GM21786 (cell line): ENCODE results near the gene REM2.
"Not testable (repeated sequence)": the region's sequence is repeated elsewhere in the genome, so short reads cannot be mapped to it uniquely, and the experiment has no call there.

ENCODE experiments used
- ATAC-seq: cut with Tn5 transposase; IDR thresholded peaks from one replicate; pipeline ENCODE4 v1.9.1; 2021; ENCODE audit not compliant: unreplicated experiment

The REM2 gene

GRCh38 chr14:22893706-22894105 lies 10.7 kb downstream of the REM2 start:
- ATAC-seq: no peak

GRCh38 chr14:22895402-22895801 lies 12.4 kb downstream of the REM2 start:
- no peak for ATAC-seq

GRCh38 chr14:22896356-22896755 lies 13.3 kb downstream of the REM2 start:
- ATAC-seq: no peak

GRCh38 chr14:22896760-22897159 lies 13.7 kb downstream of the REM2 start:
- ATAC-seq: no peak

- ATAC-seq: no peak
Observed at GRCh38 chr14:22897357-22897756, 14.3 kb downstream of the REM2 start.

GRCh38 chr14:22898302-22899090 lies 15.5 kb downstream of the REM2 start:
- ATAC-seq: no peak

- no peak for ATAC-seq
Observed at GRCh38 chr14:22900081-22900799, 17.2 kb downstream of the REM2 start.

- ATAC-seq: no peak
Observed at GRCh38 chr14:22901799-22902198, 18.8 kb downstream of the REM2 start.

GRCh38 chr14:22903742-22904087 lies 20.7 kb downstream of the REM2 start:
- ATAC-seq: no peak

- no peak for ATAC-seq
Observed at GRCh38 chr14:22905627-22906026, 22.6 kb downstream of the REM2 start.

- no peak for ATAC-seq
Observed at GRCh38 chr14:22906073-22906472, 23.1 kb downstream of the REM2 start.

- ATAC-seq: no peak
Observed at GRCh38 chr14:22907429-22907828, 24.4 kb downstream of the REM2 start.

- no peak for ATAC-seq
Observed at GRCh38 chr14:22908601-22909000, 25.6 kb downstream of the REM2 start.

GRCh38 chr14:22910916-22911315 lies 27.9 kb downstream of the REM2 start:
- ATAC-seq: no peak

GRCh38 chr14:22914836-22915235 lies 31.8 kb downstream of the REM2 start:
- not testable (repeated sequence) for ATAC-seq

GRCh38 chr14:22915886-22916521 lies 33.0 kb downstream of the REM2 start:
- ATAC-seq: no peak

- ATAC-seq: peak; percentile 96
Observed at GRCh38 chr14:22918804-22919600, 36.0 kb downstream of the REM2 start, which contains the start of gene RBM23. RBM23 (minus strand) TSS chr14:22919149.

GRCh38 chr14:22919601-22919921 lies 36.5 kb downstream of the REM2 start:
- ATAC-seq: peak; percentile 1

- no peak for ATAC-seq
Observed at GRCh38 chr14:22920697-22921096, 37.7 kb downstream of the REM2 start.

- ATAC-seq: no peak
Observed at GRCh38 chr14:22922294-22922693, 39.3 kb downstream of the REM2 start.

- ATAC-seq: no peak
Observed at GRCh38 chr14:22923746-22924145, 40.7 kb downstream of the REM2 start.
